ENCODE measurements around the gene SAMM50.

SAMM50 gene

GRCh38 chr22:44000123-44000522 is 44.9 kb downstream of the SAMM50 start:
- TF ChIP-seq CTCF (IDR thresholded peaks at IDR 0.05; ENCODE audit: low read depth, low read length), result no peak
- no peak overlapping the region for H3K4me3 ChIP-seq (ENCODE audit: low read depth, low read length)

DNA sequence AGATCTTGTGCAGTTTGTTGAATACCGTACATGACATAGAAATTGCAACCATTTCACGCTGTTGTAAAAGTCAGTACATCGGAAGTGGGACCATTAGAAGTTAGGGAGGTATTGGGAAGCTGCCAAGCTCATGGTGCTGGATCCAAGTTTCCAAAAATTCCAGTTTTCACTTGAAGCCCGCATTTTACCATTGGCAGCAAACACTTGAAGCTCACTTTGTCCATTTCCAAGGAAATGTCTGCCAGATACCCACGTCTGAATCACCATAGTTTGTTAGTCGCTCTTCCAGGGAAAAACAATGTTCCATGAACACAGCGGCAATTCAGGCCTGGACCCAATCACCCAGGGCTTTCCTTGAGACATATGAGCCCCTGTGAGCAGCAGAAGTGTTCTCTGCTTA is 46.3 kb downstream of the SAMM50 start:
- TF ChIP-seq CTCF (IDR thresholded peaks at IDR 0.05; ENCODE audit: low read depth, low read length), result no peak
- no peak overlapping the region for H3K4me3 ChIP-seq (ENCODE audit: low read depth, low read length)

DNA sequence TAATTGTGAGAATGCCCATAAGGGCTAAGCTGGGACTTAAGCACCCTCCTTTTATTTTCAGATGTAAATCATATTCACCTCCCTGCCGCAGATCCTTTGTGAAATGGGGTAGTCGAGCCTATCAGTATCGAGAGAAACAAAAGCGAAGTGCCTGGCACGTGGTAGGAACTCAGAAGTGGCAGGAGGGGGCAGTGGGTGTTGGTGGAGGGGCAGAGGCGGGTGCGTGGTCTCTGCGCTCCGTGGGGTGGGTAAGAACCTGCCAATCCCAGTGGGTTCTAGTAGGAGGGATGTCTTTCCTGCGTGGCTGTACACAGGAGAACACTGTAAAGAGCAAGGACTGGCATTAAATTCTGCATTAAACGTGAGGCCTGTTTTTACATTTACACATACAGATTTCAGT is 47.1 kb downstream of the SAMM50 start:
- TF ChIP-seq CTCF (IDR thresholded peaks at IDR 0.05; ENCODE audit: low read depth, low read length), result no peak
- H3K4me3 ChIP-seq (ENCODE audit: low read depth, low read length), result no peak overlapping the region

- TF ChIP-seq CTCF (IDR thresholded peaks at IDR 0.05; ENCODE audit: low read depth, low read length), result no peak
- no peak overlapping the region for H3K4me3 ChIP-seq (ENCODE audit: low read depth, low read length)
Observed at GRCh38 chr22:44002997-44003396, 47.8 kb downstream of the SAMM50 start.

DNA sequence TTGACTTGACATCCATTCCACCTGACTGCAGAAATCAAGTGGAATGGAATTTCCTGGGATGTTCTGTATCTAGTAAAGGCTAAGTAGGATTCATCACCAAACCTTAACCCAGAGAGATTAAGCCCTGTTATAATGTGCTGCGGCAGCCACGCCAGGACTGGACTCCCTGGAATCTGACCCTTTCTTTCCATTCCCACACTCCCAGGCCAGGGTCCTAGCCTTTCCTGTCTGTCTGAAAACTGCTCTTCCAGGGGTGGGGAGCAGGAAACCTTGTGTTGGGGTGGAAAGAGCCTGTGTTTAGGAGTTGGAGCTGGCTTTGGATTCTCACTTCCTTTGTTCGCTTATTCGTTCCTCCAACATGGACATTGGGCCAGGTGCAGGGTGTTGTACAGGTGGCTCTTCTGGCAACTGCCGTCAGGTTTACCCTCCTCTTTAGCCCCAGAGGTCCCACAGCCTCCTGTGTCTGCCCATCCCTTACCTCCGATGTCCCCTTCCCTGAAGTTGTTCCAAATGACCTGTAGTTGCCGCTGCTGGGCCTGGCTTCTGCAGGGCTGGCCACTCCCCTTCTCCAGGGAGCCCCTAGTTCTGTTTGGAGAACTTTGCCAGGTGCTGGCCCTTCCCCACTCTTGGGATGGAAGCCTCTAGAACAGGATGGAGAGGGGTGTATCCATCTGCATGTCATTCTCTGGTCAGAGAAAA is 48.3 kb downstream of the SAMM50 start:
- H3K4me3 ChIP-seq (ENCODE audit: low read depth, low read length), result no peak overlapping the region
- TF ChIP-seq CTCF (IDR thresholded peaks at IDR 0.05; ENCODE audit: low read depth, low read length), result 0 out of 2 replicates have a peak, but pooled peaks have one; percentile 8

DNA sequence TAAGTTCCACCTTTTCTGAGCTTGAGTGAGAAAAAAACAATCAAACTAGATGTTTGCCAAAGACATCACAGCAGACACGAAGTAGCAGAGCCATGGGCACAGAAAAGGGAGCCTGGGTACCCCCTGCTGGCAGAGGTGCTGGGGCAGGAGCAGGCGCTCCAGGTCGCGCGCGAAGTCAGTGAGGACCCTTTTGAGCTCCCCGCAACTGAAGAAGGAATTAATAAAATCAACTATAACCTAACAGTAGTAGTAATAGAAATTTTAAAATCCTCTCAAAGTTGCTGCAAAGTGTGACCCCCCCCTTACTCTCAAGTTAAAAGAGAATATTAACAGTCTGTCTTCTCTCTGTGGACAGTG is 48.8 kb downstream of the SAMM50 start:
- no peak for TF ChIP-seq CTCF (IDR thresholded peaks at IDR 0.05; ENCODE audit: low read depth, low read length)
- H3K4me3 ChIP-seq (ENCODE audit: low read depth, low read length), result no peak overlapping the region

GRCh38 chr22:44005524-44005923 is 50.3 kb downstream of the SAMM50 start:
- no peak for TF ChIP-seq CTCF (IDR thresholded peaks at IDR 0.05; ENCODE audit: low read depth, low read length)

More at GRCh38 chr22:44005524-44005923, 50.3 kb downstream of the SAMM50 start:
- no peak overlapping the region for H3K4me3 ChIP-seq (ENCODE audit: low read depth, low read length)

Data from WI38 (cell line).